ENCODE measurements around the gene TERC. TPM values are rescaled to one million over a fixed set of nuclear protein-coding genes. Genes with fewer than 3 reads are reported as not detected.
A peak's percentile ranks its signal among the peaks of the same experiment; 100 is the strongest.

TERC gene
- total RNA-seq, 2 experiments from 2014 or later: 15.9 to 143 TPM

- CTCF ChIA-PET (ENCODE audit: unreplicated experiment): interaction anchor here (0.6 kb wide), 1 partner anchor 73 kb away, joined by 5 read pairs; no protein-coding TSS in a partner anchor
- H3K4me2 ChIP-seq (ENCODE audit: low read length): peak within 1 kb of the TSS; percentile 97
- H3K4me1 ChIP-seq (ENCODE audit: insufficient read depth, low read length, poor library complexity, severe bottlenecking): peaks cover 18% of the 10 kb centered on the region
- no peaks in the 10 kb centered on the region for H4K20me1 ChIP-seq (ENCODE audit: insufficient read depth, low read length)
- peak within 1 kb of the TSS; percentile 53 for H3K27ac ChIP-seq (ENCODE audit: low read depth, low read length, poor library complexity, severe bottlenecking)
- peaks cover 5% of the 10 kb centered on the region; the same call in 1 of the 2 replicates for H3K36me3 ChIP-seq (ENCODE audit: insufficient read depth, low read length)
- H2AFZ ChIP-seq (ENCODE audit: low read length): peak within 1 kb of the TSS; percentile 100
- intact Hi-C loops (cut with micrococcal nuclease; ENCODE audit: unreplicated experiment): loop anchor here (5.0 to 10.0 kb wide), 5 partner anchors 73 to 1677 kb away; partner anchors contain the start of gene PHC3
- DNase-seq (ENCODE audit: low spot score): peak; percentile 83
- TF ChIP-seq, protein P1, sequence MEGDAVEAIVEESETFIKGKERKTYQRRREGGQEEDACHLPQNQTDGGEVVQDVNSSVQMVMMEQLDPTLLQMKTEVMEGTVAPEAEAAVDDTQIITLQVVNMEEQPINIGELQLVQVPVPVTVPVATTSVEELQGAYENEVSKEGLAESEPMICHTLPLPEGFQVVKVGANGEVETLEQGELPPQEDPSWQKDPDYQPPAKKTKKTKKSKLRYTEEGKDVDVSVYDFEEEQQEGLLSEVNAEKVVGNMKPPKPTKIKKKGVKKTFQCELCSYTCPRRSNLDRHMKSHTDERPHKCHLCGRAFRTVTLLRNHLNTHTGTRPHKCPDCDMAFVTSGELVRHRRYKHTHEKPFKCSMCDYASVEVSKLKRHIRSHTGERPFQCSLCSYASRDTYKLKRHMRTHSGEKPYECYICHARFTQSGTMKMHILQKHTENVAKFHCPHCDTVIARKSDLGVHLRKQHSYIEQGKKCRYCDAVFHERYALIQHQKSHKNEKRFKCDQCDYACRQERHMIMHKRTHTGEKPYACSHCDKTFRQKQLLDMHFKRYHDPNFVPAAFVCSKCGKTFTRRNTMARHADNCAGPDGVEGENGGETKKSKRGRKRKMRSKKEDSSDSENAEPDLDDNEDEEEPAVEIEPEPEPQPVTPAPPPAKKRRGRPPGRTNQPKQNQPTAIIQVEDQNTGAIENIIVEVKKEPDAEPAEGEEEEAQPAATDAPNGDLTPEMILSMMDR (conservative IDR thresholded peaks at IDR 0.05; ENCODE audit: low read length): 0 out of 2 replicates have a peak, but pooled peaks have one; percentile 21
- TF ChIP-seq EZH2phosphoT487 (IDR thresholded peaks at IDR 0.05; ENCODE audit: borderline replicate concordance, low read depth, low read length): no peak
- H3K9me3 ChIP-seq (ENCODE audit: low read length): no peaks in the 10 kb centered on the region
- peaks cover 10% of the 10 kb centered on the region for H3K79me2 ChIP-seq (ENCODE audit: insufficient read depth, low read depth, low read length)
- no peaks in the 10 kb centered on the region for H3K9me2 ChIP-seq (ENCODE audit: insufficient read depth, low read length)
- BruUV-seq (replicated peaks): no TSS peak
- peak within 1 kb of the TSS; percentile 73 for H3K4me3 ChIP-seq (ENCODE audit: low read depth, low read length, poor library complexity, severe bottlenecking)
- POLR2A ChIA-PET: interaction anchor here (0.5 to 0.9 kb wide), 7 partner anchors 43 to 1105 kb away, joined by 3 to 4 read pairs (median 3); no protein-coding TSS in a partner anchor
Measured at GRCh38 chr3:169769287-169770181, 4.7 kb upstream of the TERC start, which contains the start of gene ACTRT3. ACTRT3 (minus strand) TSS chr3:169769561; CDS start chr3:169769520, 41 bp downstream.

GRCh38 chr3:169764312-169764881 lies 463 bp downstream of the TERC start:
- no peak for TF ChIP-seq EZH2phosphoT487 (IDR thresholded peaks at IDR 0.05; ENCODE audit: borderline replicate concordance, low read depth, low read length)
- TF ChIP-seq, protein P1 (conservative IDR thresholded peaks at IDR 0.05; ENCODE audit: low read length): no peak
- Histone ChIP-seq H3K9me2 (ENCODE audit: insufficient read depth, low read length) (no peaks in the 10 kb centered on the region), H3K4me2 (ENCODE audit: low read length) (peak overlapping the region; percentile 85), H3K79me2 (ENCODE audit: insufficient read depth, low read depth, low read length) (no peaks in the 10 kb centered on the region), H3K36me3 (ENCODE audit: insufficient read depth, low read length) (no peaks in the 10 kb centered on the region; the same call in 1 of the 2 replicates), H3K4me1 (ENCODE audit: insufficient read depth, low read length, poor library complexity, severe bottlenecking) (peaks cover 20% of the 10 kb centered on the region), H3K27ac (ENCODE audit: low read depth, low read length, poor library complexity, severe bottlenecking) (peak overlapping the region; percentile 28), H3K4me3 (ENCODE audit: low read depth, low read length, poor library complexity, severe bottlenecking) (peak overlapping the region; percentile 70), H4K20me1 (ENCODE audit: insufficient read depth, low read length) (no peaks in the 10 kb centered on the region), H2AFZ (ENCODE audit: low read length) (peak overlapping the region; percentile 90), H3K9me3 (ENCODE audit: low read length) (peaks cover 8% of the 10 kb centered on the region)
- BruUV-seq (replicated peaks): TSS peak; percentile 99
- DNase-seq (ENCODE audit: low spot score): peak; percentile 35
- ChIA-PET POLR2A (interaction anchor here (0.6 to 1.0 kb wide), 9 partner anchors 9 to 644 kb away, joined by 3 to 6 read pairs (median 4); partner anchors contain the start of gene MYNN), CTCF (ENCODE audit: unreplicated experiment) (interaction anchor here (1.0 kb wide), 1 partner anchor 294 kb away, joined by 3 read pairs; no protein-coding TSS in a partner anchor)
- intact Hi-C loops (cut with micrococcal nuclease; ENCODE audit: unreplicated experiment): loop anchor here (2.0 to 5.0 kb wide), 5 partner anchors 48 to 548 kb away; partner anchors contain the start of genes LRRC34, LRRIQ4 and SEC62

All from OCI-LY7 (cell line).